Vagina (tissue), 2 donors: ENCODE data around the gene PHPT1. TPM values are rescaled to one million over a fixed set of nuclear protein-coding genes. Genes with fewer than 3 reads are reported as not detected.
A peak's percentile ranks its signal among the peaks of the same experiment; 100 is the strongest.
"Not testable (repeated sequence)": the region's sequence is repeated elsewhere in the genome, so short reads cannot be mapped to it uniquely, and the experiment has no call there.

Experiments used
- DNase-seq, 2 donors: peaks; one replicate each; pipeline ENCODE4 v3.0.0-alpha.2; 2017; ENCODE audit errors: extremely low spot score in 2 of 2
- H3K27ac ChIP-seq: fragments of 200-600 bp; sonication (generic); one replicate; pipeline ENCODE4 v1.5.1; 2019
- H3K27me3 ChIP-seq: fragments of 200-600 bp; sonication (generic); one replicate; pipeline ENCODE4 v1.5.1; 2019
- H3K36me3 ChIP-seq, 2 donors: fragments of 200-600 bp; sonication (generic); one replicate each; pipeline ENCODE4 v1.5.1; 2017 to 2019
- H3K4me1 ChIP-seq: fragments of 200-600 bp; sonication (generic); one replicate; pipeline ENCODE4 v1.5.1; 2019
- H3K4me3 ChIP-seq, 2 donors: fragments of 200-600 bp; sonication (generic); 1 replicate in 1 of 2; 2 replicates in 1 of 2; pipeline ENCODE4 v1.5.1; 2016 to 2019
- H3K9me3 ChIP-seq: fragments of 200-600 bp; sonication (generic); one replicate; pipeline ENCODE4 v1.5.1; 2019
- CTCF ChIP-seq, 3 experiments: fragments of 450-650 bp in 2 of 3; fragments of 200-600 bp in 1 of 3; sonication (generic) in 1 of 3; IDR thresholded peaks; one replicate each; pipeline ENCODE4 v1.5.1; 2017 to 2019; ENCODE audit warnings: antibody characterized with exemption in 3 of 3, mild to moderate bottlenecking in 2 of 3, moderate library complexity in 2 of 3
- POLR2A ChIP-seq, 2 donors: fragments of 450-650 bp; IDR thresholded peaks; one replicate each; pipeline ENCODE4 v1.6.1; 2017; ENCODE audit warnings: antibody characterized with exemption in 2 of 2, mild to moderate bottlenecking in 2 of 2, moderate library complexity in 2 of 2
- POLR2AphosphoS5 ChIP-seq, 2 donors: sonication (generic); formaldehyde crosslinking; IDR thresholded peaks; one replicate each; pipeline ENCODE4 v1.9.0; 2017; ENCODE audit warnings: antibody characterized with exemption in 2 of 2, mild to moderate bottlenecking in 2 of 2, low read depth in 1 of 2; ENCODE audit not compliant: insufficient read depth in 1 of 2
- intact Hi-C: fragments of 100-400 bp; cut with DNase I; formaldehyde crosslinking; loops from one replicate; pipeline ENCODE4 v1.15.1; 2023
- total RNA-seq: library from RNA; depleted of rRNA; stranded (reverse); fragments of >200 nt; gene quantifications from one replicate; pipeline ENCODE4 v1.2.3, GENCODE V29; 2016

PHPT1 gene
- total RNA-seq, 1 donor from 2014 or later = 38.1 TPM

- Histone ChIP-seq H3K9me3 (no peaks in the 10 kb centered on the region), H3K4me3 (no peak overlapping the region), H3K27me3 (no peaks in the 10 kb centered on the region), H3K27ac (no peak overlapping the region), H3K4me1 (no peaks in the 10 kb centered on the region), H3K36me3 (peaks cover 0 to 54% of the 10 kb centered on the region in 2 donors)
- intact Hi-C loops = no loop called here
- no peak for TF ChIP-seq CTCF (IDR thresholded peaks at IDR 0.05)
- peak in 1 of 2 donors; percentile 6 for TF ChIP-seq POLR2AphosphoS5 (IDR thresholded peaks at IDR 0.05; ENCODE audit: insufficient read depth in 1 of 2, low read depth in 1 of 2)
- TF ChIP-seq POLR2A (IDR thresholded peaks at IDR 0.05) = no peak
- no peak for DNase-seq
Observed at GRCh38 chr9:136829981-136830885, 19.0 kb upstream of the PHPT1 start.

GRCh38 chr9:136831002-136831719, 18.0 kb upstream of the PHPT1 start:
- Histone ChIP-seq H3K4me3 (no peak overlapping the region), H3K27me3 (no peaks in the 10 kb centered on the region), H3K9me3 (no peaks in the 10 kb centered on the region), H3K4me1 (no peaks in the 10 kb centered on the region), H3K36me3 (peaks cover 0 to 49% of the 10 kb centered on the region in 2 donors), H3K27ac (no peak overlapping the region)
- TF ChIP-seq CTCF (IDR thresholded peaks at IDR 0.05) = no peak
- TF ChIP-seq POLR2A (IDR thresholded peaks at IDR 0.05) = no peak
- no peak for TF ChIP-seq POLR2AphosphoS5 (IDR thresholded peaks at IDR 0.05; ENCODE audit: insufficient read depth in 1 of 2, low read depth in 1 of 2)
- intact Hi-C loops = no loop called here
- no peak for DNase-seq

GRCh38 chr9:136831720-136832104, 17.5 kb upstream of the PHPT1 start:
- Histone ChIP-seq H3K4me3 (no peak overlapping the region), H3K9me3 (no peaks in the 10 kb centered on the region), H3K4me1 (no peaks in the 10 kb centered on the region), H3K36me3 (peaks cover 0 to 45% of the 10 kb centered on the region in 2 donors), H3K27ac (no peak overlapping the region), H3K27me3 (no peaks in the 10 kb centered on the region)
- intact Hi-C loops = no loop called here
- DNase-seq = no peak
- no peak for TF ChIP-seq POLR2AphosphoS5 (IDR thresholded peaks at IDR 0.05; ENCODE audit: insufficient read depth in 1 of 2, low read depth in 1 of 2)
- TF ChIP-seq CTCF (IDR thresholded peaks at IDR 0.05) = no peak
- no peak for TF ChIP-seq POLR2A (IDR thresholded peaks at IDR 0.05)

GRCh38 chr9:136832581-136832980, 16.6 kb upstream of the PHPT1 start:
- no peak for TF ChIP-seq POLR2A (IDR thresholded peaks at IDR 0.05)
- TF ChIP-seq POLR2AphosphoS5 (IDR thresholded peaks at IDR 0.05; ENCODE audit: insufficient read depth in 1 of 2, low read depth in 1 of 2) = no peak
- TF ChIP-seq CTCF (IDR thresholded peaks at IDR 0.05) = no peak
- H3K4me3 ChIP-seq = no peak overlapping the region
- no peaks in the 10 kb centered on the region for H3K27me3 ChIP-seq
- no peak for DNase-seq
- no peaks in the 10 kb centered on the region for H3K9me3 ChIP-seq
- H3K4me1 ChIP-seq = no peaks in the 10 kb centered on the region
- no peak overlapping the region for H3K27ac ChIP-seq
- peaks cover 0 to 45% of the 10 kb centered on the region in 2 donors for H3K36me3 ChIP-seq
- intact Hi-C loops = no loop called here

- H3K36me3 ChIP-seq = peaks cover 0 to 40% of the 10 kb centered on the region in 2 donors
- H3K4me1 ChIP-seq, H3K27ac ChIP-seq, H3K27me3 ChIP-seq, H3K9me3 ChIP-seq, intact Hi-C loops, H3K4me3 ChIP-seq, DNase-seq: not testable (repeated sequence)
Observed at GRCh38 chr9:136833381-136834048, 15.7 kb upstream of the PHPT1 start.
